GM18951 (cell line): Measurements from ENCODE around the gene ALDH18A1.

Experiments
- POLR2A ChIP-seq: IDR thresholded peaks from 4 replicates; pipeline ENCODE4 v1.6.1; 2011; ENCODE audit warnings: mild to moderate bottlenecking; ENCODE audit not compliant: insufficient read length, insufficient read depth; ENCODE audit errors: extremely low read depth
- in situ Hi-C: fragments of 300-500 bp; cut with MboI; formaldehyde crosslinking; loops from one replicate; pipeline ENCODE4 v1.12.0; 2022; ENCODE audit warnings: low sequenced_read_pairs, mixed read lengths, inconsistent platforms; ENCODE audit not compliant: unreplicated experiment

ALDH18A1 gene

DNA sequence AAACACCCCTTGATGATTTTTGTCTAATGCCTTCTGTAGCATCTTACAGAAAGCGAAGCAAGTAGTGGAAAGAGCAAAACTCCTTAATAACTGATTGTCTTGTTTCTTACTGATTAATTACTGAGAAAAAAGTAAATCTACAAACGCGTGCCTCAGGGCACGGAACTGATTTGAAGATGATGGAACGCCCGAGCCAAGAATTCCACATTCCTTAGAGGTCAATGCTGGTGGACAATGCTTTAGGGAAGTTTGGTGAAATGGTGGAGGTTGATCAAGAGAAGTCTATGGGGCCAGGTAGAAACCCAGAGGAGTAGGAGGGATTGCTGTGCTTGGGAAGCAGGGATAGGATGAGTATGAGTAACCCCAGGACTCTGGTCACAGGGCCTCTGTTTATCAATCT is 90.4 kb downstream of the ALDH18A1 start:
- in situ Hi-C loops = no loop called here
- no peak for TF ChIP-seq POLR2A

GRCh38 chr10:95565336-95565735 is 91.2 kb downstream of the ALDH18A1 start:
- in situ Hi-C loops = no loop called here
- TF ChIP-seq POLR2A = no peak

- in situ Hi-C loops = no loop called here
- TF ChIP-seq POLR2A = no peak
Observed at GRCh38 chr10:95564291-95564690, 92.2 kb downstream of the ALDH18A1 start.

DNA sequence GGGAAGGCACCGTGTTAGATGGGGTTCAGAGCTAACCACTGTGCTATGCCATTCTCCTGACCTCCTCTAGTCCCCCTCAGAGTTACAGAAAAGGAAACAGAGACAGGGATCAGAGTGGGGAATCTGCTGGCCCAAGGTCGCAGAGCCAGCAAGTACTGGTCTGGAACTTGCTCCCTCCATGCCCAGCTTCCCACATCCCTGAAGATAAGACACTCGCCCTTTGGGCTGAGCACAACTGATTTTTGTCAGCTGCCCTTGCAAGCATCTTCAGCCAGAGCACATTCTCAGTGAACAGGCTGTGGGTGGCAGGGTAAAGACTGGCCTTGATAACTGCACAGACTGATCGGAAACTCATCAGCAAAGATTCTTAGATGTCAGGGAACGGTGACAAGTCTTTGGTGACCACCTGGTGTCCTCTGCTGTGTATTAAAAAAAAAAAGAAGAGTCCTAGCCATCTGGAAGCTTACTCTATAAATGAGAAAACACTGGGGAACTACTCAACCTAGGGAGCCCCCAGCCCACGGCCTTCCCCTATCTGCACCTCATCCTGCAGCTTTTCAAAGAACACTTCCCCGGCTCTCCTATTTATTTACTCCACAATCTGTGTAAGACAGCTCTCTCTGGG is 94.1 kb downstream of the ALDH18A1 start:
- no peak for TF ChIP-seq POLR2A
- in situ Hi-C loops = no loop called here

DNA sequence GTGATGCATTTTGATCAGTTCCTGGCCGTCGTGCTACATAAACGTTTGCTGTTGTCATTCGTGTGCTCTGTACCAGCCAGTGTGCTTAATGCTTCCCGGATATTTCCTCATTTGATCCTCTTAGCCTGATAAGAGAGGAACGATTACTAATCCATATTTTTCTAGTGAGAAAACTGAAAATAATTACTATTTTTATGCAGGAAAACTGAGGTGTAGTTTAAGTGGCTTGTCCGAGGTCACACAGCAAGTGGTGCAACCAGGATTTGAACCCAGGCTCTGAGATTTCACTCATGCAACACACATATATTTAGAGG is 94.7 kb downstream of the ALDH18A1 start:
- in situ Hi-C loops = no loop called here
- no peak for TF ChIP-seq POLR2A

- in situ Hi-C loops = no loop called here
- peak; percentile 45 for TF ChIP-seq POLR2A
Observed at GRCh38 chr10:95561177-95561863, 95.2 kb downstream of the ALDH18A1 start, which contains the start of gene SORBS1. SORBS1 (minus strand) TSS chr10:95561371; CDS start chr10:95441135, 120,236 bp downstream.

GRCh38 chr10:95560278-95561176 is 96.0 kb downstream of the ALDH18A1 start:
- in situ Hi-C loops = no loop called here
- TF ChIP-seq POLR2A = no peak

- in situ Hi-C loops = no loop called here
- TF ChIP-seq POLR2A = no peak
Observed at GRCh38 chr10:95559896-95560277, 96.6 kb downstream of the ALDH18A1 start.

DNA sequence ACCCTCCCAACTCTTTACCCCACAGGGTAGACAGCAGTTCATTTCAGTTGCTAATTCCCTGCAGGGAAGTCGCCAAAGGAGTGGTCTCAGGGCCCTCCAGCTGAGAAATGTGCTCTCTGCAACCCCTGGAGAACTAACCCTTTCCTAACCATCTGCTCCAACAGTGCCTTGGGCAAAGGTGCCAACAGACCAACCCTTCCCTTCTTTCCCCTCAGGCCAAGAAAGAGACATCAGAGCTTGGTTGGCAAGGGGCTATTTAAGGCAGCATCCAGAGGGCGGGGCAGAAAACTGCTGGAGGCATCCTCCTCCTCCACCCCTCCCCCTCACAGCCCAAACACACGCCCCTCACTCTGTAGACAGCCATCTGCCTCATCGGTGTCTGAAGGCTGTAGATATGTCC is 97.0 kb downstream of the ALDH18A1 start:
- in situ Hi-C loops = no loop called here
- no peak for TF ChIP-seq POLR2A

- in situ Hi-C loops = no loop called here
- TF ChIP-seq POLR2A = no peak
Observed at GRCh38 chr10:95558593-95559320, 97.8 kb downstream of the ALDH18A1 start.

- in situ Hi-C loops = no loop called here
- no peak for TF ChIP-seq POLR2A
Observed at GRCh38 chr10:95556994-95557767, 99.3 kb downstream of the ALDH18A1 start.
